Activated T-helper 1 cell treated with anti-CD3 and anti-CD28 coated beads, Interleukin-12 subunit alpha, Interleukin-12 subunit beta, Interleukin-2, Interleukin-4 antibody, amounts not matched to agents 30 ng/mL and 10 ng/mL and 1 ng/mL, durations not matched to agents 14 hours and 24 hours and 36 hours (primary cell): ENCODE data around the gene USP20. TPM values are rescaled to one million over a fixed set of nuclear protein-coding genes. Genes with fewer than 3 reads are reported as not detected.
A peak's percentile ranks its signal among the peaks of the same experiment; 100 is the strongest.
"Not testable (repeated sequence)": the region's sequence is repeated elsewhere in the genome, so short reads cannot be mapped to it uniquely, and the experiment has no call there.

ENCODE experiments used
- DNase-seq: peaks from one replicate; pipeline ENCODE4 v3.0.0; 2021; ENCODE audit warnings: low spot score
- H3K27ac Mint-ChIP-seq: one replicate; pipeline ENCODE4 v1.8.0; 2021; ENCODE audit warnings: mild to moderate bottlenecking, mixed read lengths
- H3K27me3 Mint-ChIP-seq: one replicate; pipeline ENCODE4 v1.8.0; 2022; ENCODE audit warnings: mild to moderate bottlenecking, moderate library complexity, mixed read lengths; ENCODE audit not compliant: insufficient read depth
- H3K36me3 Mint-ChIP-seq: one replicate; pipeline ENCODE4 v1.8.0; 2021; ENCODE audit warnings: low read depth, mixed read lengths
- H3K4me1 Mint-ChIP-seq: one replicate; pipeline ENCODE4 v1.8.0; 2021; ENCODE audit warnings: low read depth, mixed read lengths
- H3K4me3 Mint-ChIP-seq: one replicate; pipeline ENCODE4 v1.8.0; 2021; ENCODE audit warnings: mild to moderate bottlenecking, moderate library complexity, mixed read lengths
- H3K9me3 Mint-ChIP-seq: one replicate; pipeline ENCODE4 v1.8.0; 2021; ENCODE audit warnings: mixed read lengths
- intact Hi-C: fragments of 100-400 bp; cut with micrococcal nuclease; formaldehyde crosslinking; loops from one replicate; pipeline ENCODE4 v1.15.1; 2024
- total RNA-seq: library from RNA; stranded (reverse); gene quantifications from 2 replicates; pipeline ENCODE4 v1.2.3, GENCODE V29; 2022

Gene USP20
- total RNA-seq, 1 donor from 2014 or later = 50.2 TPM

DNA sequence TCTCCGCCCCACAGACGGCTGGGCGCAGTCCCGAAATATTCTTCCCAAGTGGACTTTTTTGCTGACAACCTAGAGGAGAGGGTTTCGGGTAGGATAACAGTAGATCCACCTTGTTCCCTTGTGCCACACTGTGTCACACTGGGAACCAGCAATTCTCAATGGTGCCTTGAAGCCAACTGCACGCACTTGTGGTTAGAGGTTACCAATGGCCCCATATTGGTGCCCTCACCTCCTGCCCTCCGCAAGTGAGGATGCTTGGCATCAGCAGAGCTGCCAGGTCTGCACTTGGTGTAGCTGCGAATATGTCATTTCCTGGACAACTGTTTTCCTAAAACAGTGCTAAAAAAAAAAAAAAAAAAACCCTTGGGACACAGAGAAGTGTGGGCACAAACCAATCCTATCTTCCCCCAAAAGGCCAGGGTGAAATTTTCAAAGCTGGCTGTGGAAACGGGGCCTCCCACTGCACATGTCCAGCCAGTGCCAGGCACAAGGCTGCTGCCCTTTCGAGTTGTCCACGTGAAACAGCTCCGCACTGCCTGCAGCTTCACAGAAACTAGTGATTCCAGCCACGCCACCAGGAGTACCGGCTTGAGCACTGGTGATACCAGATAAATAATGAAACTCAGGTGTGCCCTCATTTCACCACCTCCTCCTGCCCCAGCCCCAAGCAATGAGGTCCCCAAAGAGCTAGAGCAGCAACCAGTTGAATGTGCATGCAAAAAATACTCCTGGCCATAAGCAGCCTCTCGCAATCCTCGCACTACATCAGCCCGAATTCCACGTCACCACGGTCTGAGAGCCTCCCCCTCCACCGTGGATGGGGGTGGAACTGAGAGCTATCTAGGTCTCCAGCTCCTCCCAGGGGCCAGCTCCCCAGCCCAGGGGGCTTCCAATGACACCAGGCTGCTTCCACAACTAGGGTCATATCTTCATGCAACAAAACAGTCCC lies 51.2 kb downstream of the USP20 start:
- H3K27ac Mint-ChIP-seq = peak overlapping the region; percentile 100
- H3K4me3 Mint-ChIP-seq = peak overlapping the region; percentile 92
- peak; percentile 59 for DNase-seq
- intact Hi-C loops = loop anchor here (1.0 to 5.0 kb wide), 6 partner anchors 77 to 1386 kb away; partner anchors contain the start of gene GPR107
- peaks cover 76% of the 10 kb centered on the region for H3K4me1 Mint-ChIP-seq
- no peaks in the 10 kb centered on the region for H3K9me3 Mint-ChIP-seq
- H3K27me3 Mint-ChIP-seq = peaks cover 2% of the 10 kb centered on the region
- H3K36me3 Mint-ChIP-seq = peaks cover 24% of the 10 kb centered on the region

DNA sequence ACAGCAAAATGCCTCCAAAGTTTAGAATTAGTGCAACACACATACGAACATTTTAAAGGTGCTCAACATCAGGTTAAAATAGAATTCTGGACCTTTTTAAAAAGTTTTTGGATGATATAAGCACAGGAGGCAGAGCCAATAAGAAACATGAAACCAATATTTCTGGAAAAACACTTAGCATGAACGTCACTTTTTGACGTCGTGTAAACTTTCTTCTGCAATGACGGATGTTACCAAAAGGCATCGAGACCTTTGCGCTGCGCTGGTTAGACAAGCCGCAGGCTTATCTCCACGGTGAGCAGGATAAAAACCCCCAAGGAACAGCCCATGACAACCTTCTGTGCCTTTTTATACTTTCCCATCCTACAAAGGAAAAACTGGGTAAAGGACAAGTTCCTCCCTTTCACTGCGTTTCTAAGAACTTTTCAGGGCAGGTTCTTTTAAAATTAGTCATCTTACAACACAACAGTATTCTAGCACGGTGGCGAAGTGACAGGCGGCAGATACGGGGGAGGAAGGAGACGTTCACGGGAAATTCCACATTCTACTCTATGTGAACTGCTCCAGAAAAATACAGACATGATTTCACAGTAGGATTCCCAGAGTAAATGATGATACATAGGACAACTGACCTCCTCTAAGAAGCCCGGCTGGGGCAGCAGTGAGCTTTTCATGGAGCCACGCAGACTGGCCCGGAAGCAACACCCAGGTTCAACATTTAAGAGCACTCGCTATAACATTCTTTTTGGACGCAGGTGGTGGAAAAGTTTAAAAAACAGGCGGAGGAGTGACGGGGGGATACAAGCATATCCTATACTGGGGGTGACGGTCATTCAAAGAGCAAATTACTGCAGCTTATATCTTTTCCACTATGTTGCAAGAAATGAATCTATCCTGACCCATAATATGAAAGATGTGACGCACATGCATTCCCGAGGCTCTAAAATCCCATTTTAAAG lies 52.4 kb downstream of the USP20 start:
- H3K4me3 Mint-ChIP-seq = peak overlapping the region; percentile 92
- intact Hi-C loops = loop anchor here (1.0 to 5.0 kb wide), 9 partner anchors 45 to 1385 kb away; partner anchors contain the start of gene GPR107
- peaks cover 2% of the 10 kb centered on the region for H3K27me3 Mint-ChIP-seq
- DNase-seq = peak; percentile 72
- H3K9me3 Mint-ChIP-seq = no peaks in the 10 kb centered on the region
- H3K36me3 Mint-ChIP-seq = peaks cover 27% of the 10 kb centered on the region
- H3K27ac Mint-ChIP-seq = peak overlapping the region; percentile 100
- peaks cover 87% of the 10 kb centered on the region for H3K4me1 Mint-ChIP-seq

DNA sequence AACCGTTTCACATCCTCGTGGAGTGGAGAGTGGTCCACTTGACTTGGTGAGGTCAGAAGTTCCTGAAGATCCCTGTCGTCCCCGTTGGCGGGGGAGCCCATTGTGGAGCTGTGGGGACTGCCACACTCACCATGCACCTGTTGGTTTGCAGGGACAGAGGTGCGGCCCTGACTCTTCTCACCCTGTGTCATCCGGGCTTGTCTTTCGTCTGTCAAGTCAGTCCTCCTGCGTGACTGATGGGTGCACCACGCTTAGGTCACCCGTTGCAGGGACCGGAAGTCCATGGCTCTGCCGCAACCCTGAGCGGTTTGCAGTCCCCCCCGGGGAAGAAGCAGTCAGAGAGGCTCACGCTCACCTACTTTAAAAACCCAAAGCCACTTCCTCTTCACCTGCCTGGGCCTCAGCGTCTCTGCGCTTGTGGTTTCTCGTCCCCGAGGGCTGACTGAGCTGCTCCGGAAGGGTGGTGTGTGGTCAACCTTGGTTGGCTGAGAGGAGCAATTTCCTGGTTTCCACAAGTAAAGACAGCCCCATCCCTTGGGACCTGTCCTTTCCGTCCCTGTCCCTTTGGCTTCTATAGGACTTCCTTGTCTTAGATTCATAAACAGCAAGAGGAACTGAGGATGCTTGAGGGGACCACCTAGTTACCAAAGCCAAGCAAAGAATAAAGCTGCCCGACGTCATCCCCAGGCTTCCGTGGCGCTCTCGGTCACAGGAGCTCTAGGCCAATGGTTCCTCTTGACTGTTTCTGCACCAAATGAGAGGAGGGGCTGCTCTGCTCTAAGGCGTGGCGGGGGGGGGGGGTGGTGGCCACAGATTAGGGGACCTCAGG lies 53.2 kb downstream of the USP20 start:
- Mint-ChIP-seq H3K36me3 (peaks cover 30% of the 10 kb centered on the region), H3K9me3 (no peaks in the 10 kb centered on the region), H3K27ac (peak overlapping the region; percentile 100), H3K4me1 (peaks cover 94% of the 10 kb centered on the region), H3K27me3 (peaks cover 2% of the 10 kb centered on the region), H3K4me3 (peak overlapping the region; percentile 92)
- DNase-seq = peak; percentile 93
- intact Hi-C loops = loop anchor here (1.0 to 5.0 kb wide), 4 partner anchors 44 to 1384 kb away; no protein-coding TSS in a partner anchor

DNA sequence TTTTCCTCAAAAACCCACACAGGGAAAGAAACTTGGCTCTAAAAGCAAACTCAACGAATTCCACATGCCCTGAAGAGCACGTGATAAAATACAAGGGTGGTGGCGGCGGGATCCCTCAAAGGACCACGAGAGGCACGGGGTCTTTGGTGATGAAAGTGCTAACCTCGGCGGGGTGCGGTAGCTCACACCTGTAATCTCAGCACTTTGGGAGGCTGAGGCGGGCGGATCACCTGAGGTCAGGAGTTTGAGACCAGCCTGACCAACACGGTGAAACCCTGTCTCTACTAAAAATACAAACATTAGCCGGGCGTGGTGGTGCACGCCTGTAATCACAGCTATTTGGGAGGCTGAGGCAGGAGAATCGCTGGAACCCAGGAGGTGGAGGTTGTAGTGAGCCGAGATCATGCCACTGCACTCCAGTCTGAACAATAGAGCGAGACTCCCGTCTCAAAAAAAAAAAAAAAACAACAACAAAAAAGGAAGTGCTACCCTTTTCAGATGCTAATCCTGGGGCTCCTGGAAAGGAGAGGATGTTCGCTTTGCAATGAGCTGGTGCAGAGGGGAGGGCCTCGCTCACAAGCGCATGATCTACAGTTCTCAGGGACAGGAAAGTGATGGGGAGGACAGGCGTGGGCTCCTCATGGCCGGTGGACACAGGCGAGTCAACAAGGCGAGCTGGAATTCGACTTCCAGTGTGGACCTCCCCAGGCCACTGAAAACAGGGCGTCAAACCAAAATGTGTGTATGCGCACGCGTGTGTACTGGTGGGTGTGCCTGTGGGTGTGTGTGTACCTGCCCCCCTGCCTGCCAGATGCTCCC lies 54.1 kb downstream of the USP20 start:
- peak; percentile 20 for DNase-seq
- Mint-ChIP-seq H3K4me3 (peak overlapping the region; percentile 71), H3K36me3 (peaks cover 32% of the 10 kb centered on the region), H3K9me3 (no peaks in the 10 kb centered on the region), H3K27ac (peak overlapping the region; percentile 100), H3K4me1 (peaks cover 95% of the 10 kb centered on the region), H3K27me3 (peaks cover 2% of the 10 kb centered on the region)
- intact Hi-C loops = loop anchor here (5.0 kb wide), 1 partner anchor 1383 kb away; no protein-coding TSS in a partner anchor

DNA sequence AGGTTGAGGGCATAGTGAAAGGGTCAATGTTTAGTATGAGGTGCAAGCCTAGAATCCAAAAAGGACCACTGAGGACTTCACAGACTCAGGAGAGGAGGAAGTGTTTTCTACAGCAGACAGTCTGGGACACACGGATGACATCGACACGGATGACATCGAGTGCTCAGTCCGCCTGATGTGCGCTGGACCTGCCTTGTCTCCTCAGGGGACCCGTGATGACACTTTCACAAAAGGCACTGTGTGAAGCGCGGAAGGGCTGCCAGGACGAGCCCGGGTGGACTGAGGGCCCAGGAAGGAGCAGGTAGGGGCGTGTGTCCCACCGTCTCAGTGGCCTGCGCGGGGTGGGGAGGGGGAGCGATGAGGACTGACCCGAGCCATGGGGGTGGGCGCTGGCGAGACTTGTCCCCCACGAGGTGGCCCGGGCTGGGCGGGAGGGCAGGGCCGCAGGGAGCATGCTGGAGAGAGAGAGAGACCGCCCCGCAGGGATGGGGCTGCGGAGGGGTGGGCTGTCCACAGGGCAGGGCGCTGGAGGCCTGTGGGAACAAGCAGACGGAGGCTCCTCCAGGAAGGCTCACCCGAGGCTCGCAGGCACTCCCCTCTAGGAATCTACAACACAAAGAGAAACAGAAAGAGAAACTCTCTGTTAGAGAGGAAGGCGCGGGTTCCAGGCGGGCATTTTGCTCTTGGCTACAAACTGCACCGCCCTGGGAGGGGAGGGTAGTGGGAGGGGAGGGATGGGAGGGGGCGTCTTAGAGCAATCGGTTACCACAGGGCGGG lies 54.9 kb downstream of the USP20 start:
- Mint-ChIP-seq H3K27me3 (peaks cover 2% of the 10 kb centered on the region), H3K36me3 (peaks cover 36% of the 10 kb centered on the region), H3K9me3 (no peaks in the 10 kb centered on the region), H3K27ac (peak overlapping the region; percentile 100), H3K4me3 (peak overlapping the region; percentile 71), H3K4me1 (peaks cover 95% of the 10 kb centered on the region)
- intact Hi-C loops = loop anchor here (1.0 to 5.0 kb wide), 2 partner anchors 163 to 1382 kb away; partner anchors contain the start of gene GPR107
- peak; percentile 77 for DNase-seq

DNA sequence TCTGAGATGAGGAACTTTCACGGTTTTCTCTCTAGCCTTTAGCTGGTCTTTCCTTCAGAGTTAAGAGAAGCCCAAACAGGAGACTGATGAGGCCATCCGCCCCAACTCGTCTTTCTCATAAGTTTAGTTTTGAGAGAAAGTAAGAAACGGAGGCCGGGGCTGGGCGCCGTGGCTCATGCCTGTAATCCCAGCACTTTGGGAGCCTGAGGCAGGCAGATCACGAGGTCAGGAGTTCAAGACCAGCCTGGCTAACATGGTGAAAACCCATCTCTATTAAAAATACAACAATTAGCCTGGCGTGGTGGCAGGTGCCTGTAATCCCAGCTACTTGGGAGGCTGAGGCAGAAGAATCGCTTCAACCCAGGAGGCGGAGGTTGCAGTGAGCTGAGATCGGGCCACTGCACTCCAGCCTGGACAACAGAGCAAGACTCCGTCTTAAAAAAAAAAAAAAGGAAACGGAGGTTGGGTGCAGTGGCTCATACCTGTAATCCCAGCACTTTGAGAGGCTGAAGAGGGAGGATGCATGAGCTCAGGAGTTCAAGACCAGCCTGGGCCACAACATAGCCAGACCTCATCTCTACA lies 55.6 kb downstream of the USP20 start:
- Mint-ChIP-seq H3K27ac (peak overlapping the region; percentile 100), H3K4me1 (peaks cover 95% of the 10 kb centered on the region), H3K36me3 (peaks cover 40% of the 10 kb centered on the region), H3K4me3 (peak overlapping the region; percentile 71)
- H3K27me3 Mint-ChIP-seq, DNase-seq, H3K9me3 Mint-ChIP-seq: not testable (repeated sequence)
- intact Hi-C loops = loop anchor here (1.0 kb wide), 1 partner anchor 162 kb away; the partner anchor contains the start of gene GPR107

DNA sequence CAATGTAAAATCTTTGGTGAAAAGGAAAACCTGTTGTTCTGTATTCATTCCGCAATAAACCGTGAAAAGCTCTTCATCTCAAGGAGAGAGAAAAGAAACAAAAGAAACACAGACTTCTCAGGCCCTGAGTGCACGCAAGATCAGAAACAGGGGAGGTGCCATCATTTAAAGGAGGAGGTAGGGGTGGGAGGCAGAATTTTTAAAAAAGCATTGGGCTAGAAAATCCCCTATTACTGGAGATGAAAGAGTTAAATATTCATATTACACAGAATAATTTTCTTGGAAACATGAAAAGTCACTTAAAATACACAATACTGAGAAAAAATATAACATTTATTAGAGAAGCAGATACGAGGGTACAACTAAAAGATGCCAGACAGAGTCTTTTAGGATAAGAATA lies 56.3 kb downstream of the USP20 start:
- no peak for DNase-seq
- Mint-ChIP-seq H3K4me1 (peaks cover 95% of the 10 kb centered on the region), H3K4me3 (peak overlapping the region; percentile 71), H3K36me3 (peaks cover 48% of the 10 kb centered on the region), H3K27me3 (no peaks in the 10 kb centered on the region), H3K27ac (peak overlapping the region; percentile 100), H3K9me3 (no peaks in the 10 kb centered on the region)
- intact Hi-C loops = no loop called here

DNA sequence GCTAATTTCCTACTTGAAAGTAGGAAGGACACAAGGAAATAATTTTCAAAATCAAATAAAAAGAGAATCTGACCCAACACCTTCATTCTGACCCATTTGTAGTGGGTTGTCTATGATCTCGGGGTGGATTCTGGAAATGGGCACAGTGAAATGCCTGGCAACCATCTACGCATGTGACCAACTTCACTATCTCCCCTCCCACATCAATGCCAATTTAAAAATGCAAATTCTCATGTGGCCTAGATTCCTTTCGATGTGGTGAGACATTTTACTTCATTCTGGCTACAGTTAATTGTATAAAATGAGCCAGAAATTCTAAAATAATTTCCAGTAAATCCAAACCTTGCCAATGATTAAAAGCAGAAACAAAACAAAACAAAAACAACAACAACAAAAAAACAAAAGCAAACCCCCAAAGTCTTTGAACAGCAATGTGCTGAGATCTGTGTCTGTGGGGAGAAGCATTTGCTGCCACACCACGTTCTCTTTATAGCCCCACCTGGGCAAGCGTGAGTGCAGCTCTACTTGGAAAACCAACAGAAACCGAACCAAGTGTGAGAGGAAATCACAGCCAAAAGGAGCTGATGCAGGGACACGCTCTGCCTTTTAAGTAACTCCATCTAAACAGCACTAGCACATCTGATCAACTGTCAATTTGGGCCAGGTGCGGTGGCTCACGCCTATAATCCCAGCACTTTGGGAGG lies 59.0 kb downstream of the USP20 start:
- Mint-ChIP-seq H3K27me3 (no peaks in the 10 kb centered on the region), H3K4me1 (peaks cover 81% of the 10 kb centered on the region), H3K27ac (peak overlapping the region; percentile 89), H3K9me3 (no peaks in the 10 kb centered on the region), H3K36me3 (peaks cover 61% of the 10 kb centered on the region), H3K4me3 (peak overlapping the region; percentile 55)
- intact Hi-C loops = no loop called here
- peak; percentile 24 for DNase-seq

DNA sequence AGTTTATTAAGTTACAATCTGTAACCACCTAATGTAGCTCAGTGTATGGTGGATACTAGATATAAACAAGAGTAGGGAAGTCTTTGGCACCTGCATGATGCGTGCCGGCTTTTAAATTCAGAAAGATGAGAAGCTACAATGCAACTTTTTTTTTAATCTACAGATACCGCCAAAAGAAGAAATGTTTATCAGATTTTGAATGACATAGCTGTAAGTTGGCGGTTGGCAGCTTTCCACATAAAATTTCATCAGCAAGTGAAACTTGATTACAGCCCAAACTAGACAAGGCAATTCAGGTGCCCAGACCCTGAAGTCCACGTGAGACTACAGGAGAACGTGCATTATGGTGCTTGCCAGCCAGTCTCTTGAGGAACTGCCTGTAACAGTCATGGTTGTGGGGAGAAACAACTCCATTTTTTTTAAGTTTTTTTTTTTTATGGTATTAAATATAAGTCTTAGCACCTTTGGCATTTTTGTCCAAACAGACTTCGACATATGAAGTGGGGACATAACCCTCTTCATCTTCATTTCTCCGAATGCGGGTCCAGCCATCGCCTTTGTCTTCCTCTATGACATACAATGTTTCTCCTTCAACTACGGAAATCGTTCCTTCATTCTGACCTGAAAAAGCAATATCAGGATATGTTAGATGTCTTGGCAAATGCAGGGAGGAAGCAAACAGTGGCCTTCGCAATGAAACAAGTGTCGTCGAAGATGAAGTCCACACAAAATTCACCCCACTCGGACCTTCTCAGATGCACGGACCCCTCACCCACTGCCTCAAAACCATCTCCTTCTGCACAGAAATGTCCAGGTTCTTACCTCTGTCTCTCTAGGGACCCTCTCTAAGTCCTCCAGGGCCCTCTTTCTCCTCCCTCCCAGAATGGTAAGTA lies 60.4 kb downstream of the USP20 start:
- Mint-ChIP-seq H3K27ac (peak overlapping the region; percentile 89), H3K4me1 (peaks cover 73% of the 10 kb centered on the region), H3K9me3 (no peaks in the 10 kb centered on the region), H3K4me3 (peak overlapping the region; percentile 55), H3K36me3 (peaks cover 65% of the 10 kb centered on the region), H3K27me3 (no peaks in the 10 kb centered on the region)
- DNase-seq = no peak
- intact Hi-C loops = no loop called here
